NCI-H2171 (cell line): ENCODE data around the gene POR.
"Not testable (repeated sequence)": the region's sequence is repeated elsewhere in the genome, so short reads cannot be mapped to it uniquely, and the experiment has no call there.

Experiments
- DNase-seq: peaks from one replicate; lab custom pipeline; 2025; lab: John Stamatoyannopoulos, UW

POR gene

DNA sequence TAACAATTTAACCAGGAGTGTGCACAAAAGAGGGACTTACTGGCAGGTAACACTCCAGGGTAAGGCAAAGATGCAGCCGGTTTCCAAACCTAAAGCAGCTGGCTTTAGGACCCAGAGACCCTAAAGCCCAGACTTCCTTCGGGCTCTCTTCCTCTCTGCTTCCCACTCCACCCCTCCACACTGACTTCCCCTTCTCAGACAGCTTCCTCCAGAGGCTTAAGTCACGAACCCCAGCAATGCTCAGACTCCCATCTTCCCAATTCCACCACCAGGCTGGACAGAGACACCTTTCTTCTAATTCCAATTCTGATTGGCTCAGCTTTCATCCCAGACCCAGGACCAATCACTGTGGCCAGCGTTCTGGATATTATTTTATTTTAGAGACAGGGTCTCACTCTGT, 108.0 kb downstream of the POR start:
- no peak for DNase-seq

DNA sequence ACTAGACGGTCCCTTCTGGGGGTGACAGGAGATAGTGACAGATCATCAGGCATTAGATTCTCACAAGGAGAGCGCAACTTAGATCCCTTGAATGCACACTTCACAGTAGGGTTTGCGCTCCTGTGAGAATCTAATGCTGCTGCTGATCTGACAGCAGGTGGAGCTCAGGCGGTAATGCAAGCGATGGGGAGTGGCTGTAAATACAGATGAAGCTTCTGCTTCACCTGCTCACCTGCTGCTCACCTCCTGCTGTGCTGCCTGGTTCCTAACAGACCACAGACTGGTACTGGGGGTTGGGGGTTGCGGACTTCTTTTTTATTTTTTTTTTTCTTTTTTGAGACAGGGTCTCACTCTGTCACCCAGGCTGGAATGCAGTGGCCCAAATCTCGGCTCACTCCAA, 114.7 kb downstream of the POR start:
- not testable (repeated sequence) for DNase-seq

DNA sequence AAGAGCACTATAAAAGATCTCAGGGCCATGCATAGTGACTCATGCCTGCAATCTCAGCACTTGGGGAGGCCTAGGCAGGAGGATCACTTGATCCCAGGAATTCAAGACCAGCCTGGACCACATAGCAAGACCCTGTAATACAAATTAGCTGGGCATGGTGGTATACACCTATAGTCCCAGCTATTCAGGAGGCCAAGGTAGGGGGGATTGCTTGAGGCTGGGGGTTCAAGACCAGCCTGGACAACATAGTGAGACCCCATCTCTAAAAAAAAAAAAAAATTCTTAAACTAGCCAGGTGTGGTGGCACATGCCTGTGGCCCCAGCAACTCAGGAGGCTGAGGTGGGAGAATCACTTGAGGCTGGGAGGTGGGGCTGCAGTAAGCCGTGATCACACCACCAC, 117.0 kb downstream of the POR start:
- no peak for DNase-seq
